Endothelial cell (in vitro differentiated cells): Measurements from ENCODE around the gene RPS3. TPM values are rescaled to one million over a fixed set of nuclear protein-coding genes. Genes with fewer than 3 reads are reported as not detected.
A peak's percentile ranks its signal among the peaks of the same experiment; 100 is the strongest.

Experiments
- DNase-seq: peaks from one replicate; pipeline ENCODE4 v3.0.0; 2021; ENCODE audit warnings: low spot score
- H3K27ac Mint-ChIP-seq: one replicate; pipeline ENCODE4 v1.8.0; 2021; ENCODE audit warnings: mixed read lengths, inconsistent platforms; ENCODE audit not compliant: unreplicated experiment
- H3K27me3 Mint-ChIP-seq: one replicate; pipeline ENCODE4 v1.8.0; 2021; ENCODE audit warnings: mild to moderate bottlenecking, moderate library complexity, mixed read lengths, inconsistent platforms; ENCODE audit not compliant: unreplicated experiment
- H3K36me3 Mint-ChIP-seq: one replicate; pipeline ENCODE4 v1.8.0; 2021; ENCODE audit warnings: mild to moderate bottlenecking, low read depth, mixed read lengths, inconsistent platforms; ENCODE audit not compliant: unreplicated experiment
- H3K4me1 Mint-ChIP-seq: one replicate; pipeline ENCODE4 v1.8.0; 2021; ENCODE audit warnings: mild to moderate bottlenecking, mixed read lengths, inconsistent platforms; ENCODE audit not compliant: unreplicated experiment
- H3K4me3 Mint-ChIP-seq: one replicate; pipeline ENCODE4 v1.8.0; 2021; ENCODE audit warnings: mild to moderate bottlenecking, mixed read lengths, inconsistent platforms; ENCODE audit not compliant: unreplicated experiment
- H3K9me3 Mint-ChIP-seq: one replicate; pipeline ENCODE4 v1.8.0; 2021; ENCODE audit warnings: mixed read lengths, inconsistent platforms; ENCODE audit not compliant: unreplicated experiment
- total RNA-seq: library from RNA; stranded (reverse); fragmentation: NEBNext Ultra II Directional; extraction: Animal tissue kit (Norgen Biotek cat#: 25700); gene quantifications from one replicate; pipeline ENCODE4 v1.2.1, GENCODE V29; 2021; ENCODE audit not compliant: unreplicated experiment
- TF ChIP-seq, protein P1 (sequence below): fragments of 200-600 bp; sonication (generic); IDR thresholded peaks from one replicate; pipeline ENCODE4 v1.5.0; 2021; ENCODE audit warnings: antibody characterized with exemption; ENCODE audit not compliant: unreplicated experiment

RPS3 gene
- total RNA-seq, 1 donor from 2014 or later: 3,784 TPM

DNA sequence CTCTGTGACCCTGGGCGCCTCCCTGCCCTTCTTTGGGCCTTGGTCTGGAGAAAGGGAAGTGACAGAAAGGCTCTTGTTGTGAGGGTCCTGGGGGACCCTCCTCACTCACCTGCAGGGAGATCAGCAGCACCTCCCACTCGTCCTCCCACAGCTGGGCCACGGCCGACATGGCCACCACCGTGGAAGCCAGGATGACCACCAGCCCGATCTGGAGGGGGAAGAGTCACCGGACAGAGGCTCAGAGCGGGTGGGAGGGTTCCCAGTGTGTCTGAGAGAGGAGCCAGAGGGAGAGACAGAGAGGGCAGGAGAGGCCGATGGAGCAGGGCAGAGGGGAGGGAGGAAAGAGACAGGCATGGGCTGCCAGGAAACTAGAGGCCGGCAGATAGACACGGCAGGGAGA lies 50.5 kb downstream of the RPS3 start:
- H3K9me3 Mint-ChIP-seq: no peaks in the 10 kb centered on the region
- peaks cover 33% of the 10 kb centered on the region for H3K27me3 Mint-ChIP-seq
- no peak overlapping the region for H3K27ac Mint-ChIP-seq
- peaks cover 54% of the 10 kb centered on the region for H3K36me3 Mint-ChIP-seq
- no peak overlapping the region for H3K4me3 Mint-ChIP-seq
- H3K4me1 Mint-ChIP-seq: peaks cover 32% of the 10 kb centered on the region
- DNase-seq: no peak
- TF ChIP-seq, protein P1, sequence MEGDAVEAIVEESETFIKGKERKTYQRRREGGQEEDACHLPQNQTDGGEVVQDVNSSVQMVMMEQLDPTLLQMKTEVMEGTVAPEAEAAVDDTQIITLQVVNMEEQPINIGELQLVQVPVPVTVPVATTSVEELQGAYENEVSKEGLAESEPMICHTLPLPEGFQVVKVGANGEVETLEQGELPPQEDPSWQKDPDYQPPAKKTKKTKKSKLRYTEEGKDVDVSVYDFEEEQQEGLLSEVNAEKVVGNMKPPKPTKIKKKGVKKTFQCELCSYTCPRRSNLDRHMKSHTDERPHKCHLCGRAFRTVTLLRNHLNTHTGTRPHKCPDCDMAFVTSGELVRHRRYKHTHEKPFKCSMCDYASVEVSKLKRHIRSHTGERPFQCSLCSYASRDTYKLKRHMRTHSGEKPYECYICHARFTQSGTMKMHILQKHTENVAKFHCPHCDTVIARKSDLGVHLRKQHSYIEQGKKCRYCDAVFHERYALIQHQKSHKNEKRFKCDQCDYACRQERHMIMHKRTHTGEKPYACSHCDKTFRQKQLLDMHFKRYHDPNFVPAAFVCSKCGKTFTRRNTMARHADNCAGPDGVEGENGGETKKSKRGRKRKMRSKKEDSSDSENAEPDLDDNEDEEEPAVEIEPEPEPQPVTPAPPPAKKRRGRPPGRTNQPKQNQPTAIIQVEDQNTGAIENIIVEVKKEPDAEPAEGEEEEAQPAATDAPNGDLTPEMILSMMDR: no peak

DNA sequence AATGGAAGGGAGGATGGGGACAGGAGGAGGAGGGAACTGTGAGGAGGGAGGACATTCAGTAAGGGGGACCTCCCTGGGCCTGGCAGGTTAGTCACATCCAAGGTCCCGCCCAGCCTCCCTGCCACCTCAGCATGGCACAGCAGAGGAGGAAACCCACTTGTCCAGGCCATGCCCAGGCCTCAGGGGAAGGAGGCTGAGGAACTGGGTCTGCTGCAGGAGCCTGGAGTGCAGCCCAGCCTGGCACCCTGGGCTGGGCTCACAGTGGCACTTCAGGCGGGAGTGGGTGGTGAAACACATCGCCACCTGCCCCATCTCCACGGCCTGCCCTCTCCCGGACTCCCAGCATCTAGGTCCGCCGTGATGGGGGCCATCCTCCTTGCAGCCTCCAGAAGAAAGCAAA lies 50.9 kb downstream of the RPS3 start:
- no peaks in the 10 kb centered on the region for H3K9me3 Mint-ChIP-seq
- TF ChIP-seq, protein P1: no peak
- H3K4me3 Mint-ChIP-seq: no peak overlapping the region
- peaks cover 34% of the 10 kb centered on the region for H3K27me3 Mint-ChIP-seq
- H3K4me1 Mint-ChIP-seq: peaks cover 34% of the 10 kb centered on the region
- H3K36me3 Mint-ChIP-seq: peaks cover 53% of the 10 kb centered on the region
- no peak overlapping the region for H3K27ac Mint-ChIP-seq
- DNase-seq: no peak

DNA sequence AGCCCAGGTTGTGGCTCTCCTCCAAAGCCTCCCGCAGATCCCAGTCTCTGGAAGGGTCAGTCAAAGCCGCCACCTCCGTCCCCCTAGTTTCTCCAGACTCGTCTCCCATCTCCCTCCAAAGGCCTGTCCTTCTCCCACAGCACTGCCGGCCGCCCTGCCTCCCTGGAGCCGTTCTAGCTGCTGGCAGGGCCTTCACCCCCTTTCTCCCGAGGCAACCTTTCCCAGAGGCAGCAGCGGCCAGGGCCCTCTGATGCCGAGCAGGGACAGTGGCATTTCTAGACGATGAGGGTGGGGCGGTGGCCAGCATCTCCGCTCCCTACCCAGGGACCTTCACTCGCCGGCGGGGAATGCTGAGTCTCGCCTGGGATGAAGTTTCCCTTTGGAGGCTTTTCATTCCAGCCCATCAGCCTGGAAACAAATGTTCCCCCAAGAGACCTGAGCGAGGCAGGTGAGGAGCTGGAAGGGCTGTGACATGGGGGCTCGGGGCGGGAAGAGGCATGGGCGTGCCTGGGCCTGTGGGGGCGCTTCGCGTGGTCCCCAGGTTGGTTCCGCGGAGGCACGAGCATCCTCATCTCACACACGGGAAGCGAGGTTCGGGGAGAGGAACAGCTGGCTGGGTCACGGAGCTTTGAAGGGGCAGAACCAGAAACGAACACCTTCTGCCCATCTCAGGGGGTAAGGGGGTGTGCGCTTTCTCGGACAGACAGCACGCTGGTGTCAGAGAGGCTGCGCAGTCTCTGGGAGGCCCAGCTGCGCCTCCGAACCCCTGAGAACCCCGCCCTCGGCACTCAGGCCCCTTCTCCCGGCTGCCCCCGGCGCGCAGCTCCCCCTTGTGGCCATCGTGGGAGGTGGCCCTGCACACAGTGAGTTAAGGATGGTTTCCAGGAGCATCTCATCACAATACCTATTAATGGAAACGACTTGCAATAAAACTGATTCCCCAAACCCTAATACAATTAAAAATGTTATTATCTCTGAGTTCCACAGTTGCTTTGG lies 51.8 kb downstream of the RPS3 start:
- peak; percentile 65 for DNase-seq
- peak overlapping the region; percentile 51 for H3K4me3 Mint-ChIP-seq
- peaks cover 34% of the 10 kb centered on the region for H3K4me1 Mint-ChIP-seq
- H3K36me3 Mint-ChIP-seq: peaks cover 51% of the 10 kb centered on the region
- H3K9me3 Mint-ChIP-seq: no peaks in the 10 kb centered on the region
- peak overlapping the region; percentile 78 for H3K27ac Mint-ChIP-seq
- TF ChIP-seq, protein P1: peak; percentile 83
- peaks cover 36% of the 10 kb centered on the region for H3K27me3 Mint-ChIP-seq

DNA sequence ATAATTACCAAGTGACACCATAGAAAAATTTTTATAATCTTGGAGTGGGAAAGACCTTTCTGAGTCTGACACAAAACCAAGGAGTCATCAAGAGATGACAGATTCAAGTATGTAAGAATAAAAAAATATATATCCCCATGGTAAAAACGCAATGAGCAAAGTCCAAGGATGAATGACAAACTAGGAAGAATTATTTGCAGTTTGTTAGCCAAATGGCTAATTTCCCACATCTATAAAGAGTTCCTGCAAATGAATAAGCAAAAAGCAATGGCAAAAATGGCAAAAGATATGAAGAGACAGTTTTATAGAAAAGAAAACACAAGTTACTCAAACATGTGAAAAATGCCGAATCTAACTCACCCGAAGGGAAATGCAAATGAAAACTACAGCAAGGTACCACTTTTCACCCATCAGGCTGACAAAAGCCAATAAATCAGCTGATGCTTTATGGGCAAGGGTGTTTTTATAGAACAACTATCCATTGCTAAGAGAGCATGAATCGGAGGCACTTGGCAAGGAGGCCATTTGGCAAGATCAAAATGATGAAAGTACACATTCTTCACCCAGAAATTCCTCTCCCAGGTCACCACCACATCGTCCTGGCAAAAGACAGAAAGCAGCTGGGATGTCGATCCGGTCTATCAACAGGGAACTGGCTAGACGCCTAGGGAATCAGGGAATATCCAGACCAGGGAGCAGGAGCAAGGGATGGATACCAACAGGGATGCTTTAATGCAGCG lies 54.8 kb downstream of the RPS3 start:
- DNase-seq: no peak

More for the DNA sequence above, 54.8 kb downstream of the RPS3 start:
- Mint-ChIP-seq H3K36me3 (peaks cover 49% of the 10 kb centered on the region), H3K4me3 (peak overlapping the region; percentile 73), H3K27me3 (peaks cover 27% of the 10 kb centered on the region), H3K9me3 (no peaks in the 10 kb centered on the region), H3K27ac (peak overlapping the region; percentile 36), H3K4me1 (peaks cover 33% of the 10 kb centered on the region)
- TF ChIP-seq, protein P1: no peak
